GM21367 (cell line): ENCODE data around the gene ALOX5.
A peak's percentile ranks its signal among the peaks of the same experiment; 100 is the strongest.

Experiments used
- ATAC-seq: cut with Tn5 transposase; IDR thresholded peaks from one replicate; pipeline ENCODE4 v1.9.1; 2021; ENCODE audit not compliant: unreplicated experiment

ALOX5 gene

GRCh38 chr10:45422866-45423659, 49.0 kb downstream of the ALOX5 start:
- no peak for ATAC-seq

GRCh38 chr10:45423976-45424499, 50.0 kb downstream of the ALOX5 start:
- ATAC-seq: no peak

- ATAC-seq: no peak
These were observed 50.8 kb downstream of the ALOX5 start for GRCh38 chr10:45424668-45425404.

- ATAC-seq: no peak
These were observed 51.9 kb downstream of the ALOX5 start for GRCh38 chr10:45425621-45426563.

- ATAC-seq: no peak
These were observed 53.4 kb downstream of the ALOX5 start for GRCh38 chr10:45427262-45427969.

- ATAC-seq: no peak
These were observed 54.0 kb downstream of the ALOX5 start for GRCh38 chr10:45427970-45428366.

GRCh38 chr10:45428611-45429510, 54.8 kb downstream of the ALOX5 start:
- no peak for ATAC-seq

- ATAC-seq: no peak
These were observed 55.8 kb downstream of the ALOX5 start for GRCh38 chr10:45429790-45430189.

- no peak for ATAC-seq
These were observed 58.1 kb downstream of the ALOX5 start for GRCh38 chr10:45432113-45432512.

GRCh38 chr10:45432700-45433472, 58.9 kb downstream of the ALOX5 start:
- ATAC-seq: no peak

- peak; percentile 82 for ATAC-seq
These were observed 59.9 kb downstream of the ALOX5 start for GRCh38 chr10:45433716-45434469.

GRCh38 chr10:45437587-45438465, 63.8 kb downstream of the ALOX5 start:
- no peak for ATAC-seq

GRCh38 chr10:45438466-45439090, 64.6 kb downstream of the ALOX5 start:
- ATAC-seq: no peak

GRCh38 chr10:45439365-45439764, 65.3 kb downstream of the ALOX5 start:
- ATAC-seq: no peak

- ATAC-seq: no peak
These were observed 65.9 kb downstream of the ALOX5 start for GRCh38 chr10:45439873-45440272.

GRCh38 chr10:45440511-45441062, 66.6 kb downstream of the ALOX5 start:
- no peak for ATAC-seq
